Gastrocnemius medialis (tissue), 4 donors: ENCODE measurements around the gene CHSY1. TPM values are rescaled to one million over a fixed set of nuclear protein-coding genes. Genes with fewer than 3 reads are reported as not detected.

Source experiments
- ATAC-seq, 2 donors: fragments of 150-250 bp; one replicate each; pipeline ENCODE4 v1.9.1; 2016
- DNase-seq, 2 donors: peaks; one replicate each; pipeline ENCODE4 v3.0.0-alpha.2; 2019
- H3K27ac ChIP-seq, 4 donors: fragments of 200-600 bp; sonication (generic); 1 replicate in 1 of 4; 2 replicates in 3 of 4; pipeline ENCODE4 v1.5.1; 2016 to 2018; ENCODE audit warnings: mild to moderate bottlenecking in 2 of 4, moderate library complexity in 1 of 4
- H3K27me3 ChIP-seq, 3 donors: fragments of 200-600 bp; sonication (generic) in 2 of 3; 1 replicate in 1 of 3; 2 replicates in 2 of 3; pipeline versions ENCODE4 v1.5.1 to v1.6.0; 2016 to 2019; ENCODE audit warnings: mild to moderate bottlenecking in 1 of 3, moderate library complexity in 1 of 3
- H3K36me3 ChIP-seq, 2 donors: fragments of 200-600 bp; sonication (generic) in 1 of 2; one replicate each; pipeline ENCODE4 v1.5.1; 2017 to 2018
- H3K4me1 ChIP-seq, 2 donors: fragments of 200-600 bp; sonication (generic) in 1 of 2; one replicate each; pipeline ENCODE4 v1.5.1; 2016 to 2017; ENCODE audit warnings: mild to moderate bottlenecking in 2 of 2
- H3K4me3 ChIP-seq, 4 donors: fragments of 200-600 bp; sonication (generic) in 3 of 4; 1 replicate in 1 of 4; 2 replicates in 3 of 4; pipeline ENCODE4 v1.5.1; 2016 to 2019; ENCODE audit warnings: mild to moderate bottlenecking in 2 of 4
- H3K9me3 ChIP-seq, 3 donors: fragments of 200-600 bp; sonication (generic) in 2 of 3; 1 replicate in 1 of 3; 2 replicates in 2 of 3; pipeline ENCODE4 v1.5.1; 2016 to 2019
- CTCF ChIP-seq, 5 experiments: fragments of 450-650 bp in 3 of 5; fragments of 200-600 bp in 2 of 5; sonication (generic) in 2 of 5; IDR thresholded peaks in 4 of 5; conservative IDR thresholded peaks in 1 of 5; 1 replicate in 4 of 5; 2 replicates in 1 of 5; pipeline ENCODE4 v1.5.1; 2016 to 2019; ENCODE audit warnings: antibody characterized with exemption in 5 of 5, mild to moderate bottlenecking in 3 of 5, moderate library complexity in 3 of 5
- POLR2A ChIP-seq, 2 donors: fragments of 450-650 bp; IDR thresholded peaks; one replicate each; pipeline ENCODE4 v1.6.1; 2017; ENCODE audit warnings: antibody characterized with exemption in 2 of 2, mild to moderate bottlenecking in 2 of 2, moderate library complexity in 2 of 2
- in situ Hi-C, 4 donors: fragments of 200-750 bp; cut with MboI; loops; one replicate each; pipeline versions ENCODE4 v1.15.0 to v1.8.0; 2017; ENCODE audit warnings: low sequenced_read_pairs in 4 of 4
- intact Hi-C: fragments of 100-400 bp; cut with DNase I; formaldehyde crosslinking; loops from one replicate; pipeline ENCODE4 v1.15.1; 2023; ENCODE audit warnings: low total_unique reads
- total RNA-seq, 4 donors: library from RNA; depleted of rRNA; stranded (reverse); fragments of >200 nt; gene quantifications; one replicate each; pipeline versions ENCODE4 v1.1.0 to v1.2.3, GENCODE V29; 2016

CHSY1 gene
- total RNA-seq, 4 donors from 2014 or later, result 4.6 to 8.3 (median 7.1) TPM

GRCh38 chr15:101133181-101133460, 118.7 kb downstream of the CHSY1 start:
- DNase-seq (no peak), ATAC-seq (no peak)
- intact Hi-C loops (no loop called here), in situ Hi-C loops (no loop called here)
- Histone ChIP-seq H3K36me3 (no peaks in the 10 kb centered on the region), H3K4me1 (no peaks in the 10 kb centered on the region), H3K27ac (no peak overlapping the region), H3K4me3 (no peak overlapping the region), H3K27me3 (no peaks in the 10 kb centered on the region), H3K9me3 (no peaks in the 10 kb centered on the region)
- no peak for TF ChIP-seq POLR2A (IDR thresholded peaks at IDR 0.05)
- no peak for TF ChIP-seq CTCF (IDR thresholded peaks at IDR 0.05 in 4 of 5, conservative IDR thresholded peaks at IDR 0.05 in 1 of 5)

- no peak overlapping the region for H3K27ac ChIP-seq
- DNase-seq (no peak), ATAC-seq (no peak)
- intact Hi-C loops, result no loop called here
- in situ Hi-C loops, result no loop called here
- H3K9me3 ChIP-seq, result no peaks in the 10 kb centered on the region
- H3K27me3 ChIP-seq, result no peaks in the 10 kb centered on the region
- H3K4me3 ChIP-seq, result no peak overlapping the region
- TF ChIP-seq POLR2A (IDR thresholded peaks at IDR 0.05) (no peak), CTCF (IDR thresholded peaks at IDR 0.05 in 4 of 5, conservative IDR thresholded peaks at IDR 0.05 in 1 of 5) (no peak)
- peaks cover 0 to 1% of the 10 kb centered on the region in 2 donors for H3K4me1 ChIP-seq
- H3K36me3 ChIP-seq, result no peaks in the 10 kb centered on the region
These were observed 119.3 kb downstream of the CHSY1 start for GRCh38 chr15:101132390-101133180.

GRCh38 chr15:101131489-101132389, 120.1 kb downstream of the CHSY1 start:
- no peak for TF ChIP-seq POLR2A (IDR thresholded peaks at IDR 0.05)
- no peak for ATAC-seq
- H3K36me3 ChIP-seq, result no peaks in the 10 kb centered on the region

GRCh38 chr15:101129851-101130380, 121.9 kb downstream of the CHSY1 start:
- Histone ChIP-seq H3K27ac (no peak overlapping the region), H3K4me3 (no peak overlapping the region), H3K9me3 (no peaks in the 10 kb centered on the region), H3K27me3 (no peaks in the 10 kb centered on the region), H3K4me1 (peaks cover 0 to 6% of the 10 kb centered on the region in 2 donors), H3K36me3 (no peaks in the 10 kb centered on the region)
- in situ Hi-C loops, result no loop called here
- intact Hi-C loops, result loop anchor here (10.0 kb wide), 1 partner anchor 125 kb away; the partner anchor contains the start of gene CHSY1
- TF ChIP-seq POLR2A (IDR thresholded peaks at IDR 0.05) (no peak), CTCF (IDR thresholded peaks at IDR 0.05 in 4 of 5, conservative IDR thresholded peaks at IDR 0.05 in 1 of 5) (no peak)
- DNase-seq (no peak), ATAC-seq (no peak)

More at GRCh38 chr15:101131489-101132389, 120.1 kb downstream of the CHSY1 start:
- DNase-seq, result no peak
- no peak overlapping the region for H3K4me3 ChIP-seq
- no peaks in the 10 kb centered on the region for H3K27me3 ChIP-seq
- in situ Hi-C loops (no loop called here), intact Hi-C loops (no loop called here)
- no peak overlapping the region for H3K27ac ChIP-seq
- no peaks in the 10 kb centered on the region for H3K9me3 ChIP-seq
- H3K4me1 ChIP-seq, result peaks cover 0 to 6% of the 10 kb centered on the region in 2 donors
